K562 (cell line): ENCODE measurements around the gene PIK3C2B. TPM values are rescaled to one million over a fixed set of nuclear protein-coding genes. Genes with fewer than 3 reads are reported as not detected.

Source experiments
- CBX8 ChIP-seq: fragments of 200-600 bp; sonication (generic); IDR thresholded peaks from 2 replicates; pipeline ENCODE4 v1.6.1; 2012; ENCODE audit warnings: borderline replicate concordance, mixed run types, low read depth, mild to moderate bottlenecking, moderate library complexity, mixed read lengths, low read length, control low read depth, inconsistent platforms; ENCODE audit not compliant: poor library complexity, severe bottlenecking; ENCODE audit errors: extremely low read depth
- FOXJ2 ChIP-seq: fragments of 200-800 bp; sonication (Bioruptor generic); IDR thresholded peaks from 2 replicates; pipeline ENCODE4 v1.6.1; 2016; ENCODE audit warnings: missing genetic modification characterization, missing compliant biosample characterization
- HNRNPLL ChIP-seq: fragments of 200-400 bp; formaldehyde crosslinking; IDR thresholded peaks from 2 replicates; pipeline ENCODE4 v1.6.1; 2017; ENCODE audit warnings: low read length, low read depth, mild to moderate bottlenecking; ENCODE audit not compliant: poor library complexity, severe bottlenecking
- MLLT1 ChIP-seq, 2 experiments: fragments of 450-650 bp; IDR thresholded peaks; 2 replicates each; pipeline ENCODE4 v1.6.1; 2016
- REST ChIP-seq, 2 experiments: fragments of 450-650 bp; formaldehyde crosslinking in 1 of 2; IDR thresholded peaks; 2 replicates each; pipeline versions ENCODE4 v1.4.0 to v1.6.1; 2014 to 2020; ENCODE audit warnings: mild to moderate bottlenecking in 2 of 2, borderline replicate concordance in 1 of 2, low read depth in 1 of 2
- TEAD2 ChIP-seq: fragments of 450-650 bp; IDR thresholded peaks from 2 replicates; pipeline ENCODE4 v1.6.1; 2016; ENCODE audit warnings: missing genetic modification characterization, control low read depth, missing compliant biosample characterization
- UBTF ChIP-seq, 2 experiments: IDR thresholded peaks; 2 replicates each; pipeline ENCODE4 v1.6.1; 2012; ENCODE audit warnings: improper control_type of control experiment in 2 of 2, low read depth in 2 of 2, low read length in 2 of 2, borderline replicate concordance in 1 of 2
- USF1 ChIP-seq: sonication (generic); formaldehyde crosslinking; IDR thresholded peaks from 2 replicates; pipeline ENCODE4 v1.9.0; 2022; ENCODE audit warnings: mild to moderate bottlenecking, missing genetic modification reagents
- ZNF121 ChIP-seq: sonication (generic); formaldehyde crosslinking; conservative IDR thresholded peaks from 2 replicates; pipeline ENCODE4 v1.8.0; 2022; ENCODE audit warnings: missing genetic modification reagents
- ZNF184 ChIP-seq: sonication (generic); formaldehyde crosslinking; IDR thresholded peaks from 2 replicates; pipeline ENCODE4 v1.5.0; 2020; ENCODE audit warnings: missing genetic modification reagents
- ZNF384 ChIP-seq: IDR thresholded peaks from 2 replicates; pipeline ENCODE4 v1.6.1; 2012; ENCODE audit warnings: low read depth, low read length, improper control_type of control experiment
- ZNF57 ChIP-seq: fragments of 450-650 bp; formaldehyde crosslinking; IDR thresholded peaks from 2 replicates; pipeline ENCODE4 v1.4.0; 2020; ENCODE audit warnings: mild to moderate bottlenecking, moderate library complexity
- polyA plus RNA-seq, 8 experiments: library from polyadenylated mRNA; depleted of rRNA in 4 of 8; stranded (reverse) in 5 of 8; unstranded in 3 of 8; fragments of >200 nt; fragmentation: Nextera tagmentation in 2 of 8; fragmentation: Illumina TruSeq in 1 of 8; extraction: Ambion mirVana in 2 of 8; extraction: Trizol in 1 of 8; gene quantifications; 2 replicates each; pipeline versions ENCODE4 v1.2.1 to v1.2.3, GENCODE V29; 2011 to 2014; ENCODE audit warnings: inconsistent platforms in 1 of 8, missing spikeins in 1 of 8
- total RNA-seq, 7 experiments: library from RNA; depleted of rRNA in 6 of 7; stranded (reverse); fragments of >200 nt in 6 of 7; fragmentation: Illumina TruSeq in 2 of 7; extraction: Trizol in 2 of 7; gene quantifications; 2 replicates each; pipeline versions ENCODE4 v1.2.1 to v1.2.3, GENCODE V29; 2011 to 2021; ENCODE audit warnings: low replicate concordance in 1 of 7

The PIK3C2B gene
- total and polyA plus RNA-seq, 9 of the 15 experiments (the other 6 are each of a cell fraction or from before 2014, with no cell fraction given): 0.10 to 2.9 (median 0.72) TPM

GRCh38 chr1:204516180-204516879 lies 21.7 kb upstream of the PIK3C2B start, which contains the start of gene MDM4 (continued):
- TF ChIP-seq REST (IDR thresholded peaks at IDR 0.05; ENCODE audit: borderline replicate concordance): no peak
- 0 out of 2 replicates have a peak, but pooled peaks have one; percentile 58 for TF ChIP-seq REST (CRISPR knock-in tag; IDR thresholded peaks at IDR 0.05; ENCODE audit: low read depth)
- TF ChIP-seq USF1 (CRISPR knock-in tag): peak; percentile 23; the same call in 1 of the 2 replicates
- TF ChIP-seq ZNF384: no peak
- no peak for TF ChIP-seq ZNF184 (CRISPR knock-in tag)
- TF ChIP-seq FOXJ2: peak; percentile 61
- peak; percentile 76 for TF ChIP-seq HNRNPLL
- TF ChIP-seq ZNF121: no peak
- no peak for TF ChIP-seq TEAD2 (tag)
- TF ChIP-seq ZNF57 (CRISPR knock-in tag): no peak
- TF ChIP-seq UBTF (IDR thresholded peaks at IDR 0.05; ENCODE audit: borderline replicate concordance in 1 of 2, low read depth in 2 of 2, low read length in 2 of 2): peak; percentile 88 to 91; a peak in 3 of 4 replicates
- TF ChIP-seq CBX8: no peak
- TF ChIP-seq MLLT1 (IDR thresholded peaks at IDR 0.05): peak; percentile 89 to 90; a peak in 3 of 4 replicates
